Activated CD8-positive, alpha-beta T cell treated with anti-CD3 and anti-CD28 coated beads for 36 hours (primary cell): Measurements from ENCODE around the gene PCMTD2. TPM values are rescaled to one million over a fixed set of nuclear protein-coding genes. Genes with fewer than 3 reads are reported as not detected.

ENCODE experiments used
- ATAC-seq: fragments of 200-7000 bp; cut with Tn5 transposase; one replicate; pipeline ENCODE4 v1.10.0; 2021; ENCODE audit warnings: mild to moderate bottlenecking, moderate library complexity
- CTCF ChIA-PET: fragments of 350-600 bp; sonication (Branson Sonifier 250); formaldehyde crosslinking; loops from one replicate; lab custom pipeline; 2021; ENCODE audit warnings: antibody characterized with exemption; lab: Charles Lee
- POLR2A ChIA-PET: fragments of 350-600 bp; sonication (Branson Sonifier 250); formaldehyde crosslinking; loops from one replicate; lab custom pipeline; 2021; ENCODE audit warnings: antibody characterized with exemption; lab: Charles Lee
- DNase-seq: peaks from one replicate; pipeline ENCODE4 v3.0.0-alpha.2; 2020
- H3K27ac Mint-ChIP-seq: one replicate; pipeline ENCODE4 v1.8.0; 2021; ENCODE audit warnings: mild to moderate bottlenecking, mixed read lengths
- H3K27me3 Mint-ChIP-seq: one replicate; pipeline ENCODE4 v1.8.0; 2021; ENCODE audit warnings: mixed read lengths
- H3K36me3 Mint-ChIP-seq: one replicate; pipeline ENCODE4 v1.8.0; 2021; ENCODE audit warnings: low read depth, mixed read lengths
- H3K4me1 Mint-ChIP-seq: one replicate; pipeline ENCODE4 v1.8.0; 2021; ENCODE audit warnings: low read depth, mixed read lengths
- H3K4me3 Mint-ChIP-seq: one replicate; pipeline ENCODE4 v1.8.0; 2021; ENCODE audit warnings: mild to moderate bottlenecking, moderate library complexity, mixed read lengths
- H3K9me3 Mint-ChIP-seq: one replicate; pipeline ENCODE4 v1.8.0; 2021; ENCODE audit warnings: mixed read lengths
- CTCF ChIP-seq: fragments of 200-600 bp; IDR thresholded peaks from one replicate; pipeline ENCODE4 v1.8.0; 2022; ENCODE audit warnings: antibody characterized with exemption, mild to moderate bottlenecking
- intact Hi-C: fragments of 100-400 bp; cut with micrococcal nuclease; formaldehyde crosslinking; loops from one replicate; pipeline ENCODE4 v1.10.0; 2022
- total RNA-seq, 2 experiments: library from RNA; stranded (reverse); gene quantifications; one replicate each; pipeline ENCODE4 v1.2.3, GENCODE V29; 2021

Gene PCMTD2
- total RNA-seq, 2 experiments from 2014 or later = 26.0 to 28.6 TPM

GRCh38 chr20:64239449-64240242 is 15.9 kb upstream of the PCMTD2 start:
- H3K36me3 Mint-ChIP-seq = no peaks in the 10 kb centered on the region
- intact Hi-C loops = no loop called here
- DNase-seq (no peak), ATAC-seq (no peak)
- H3K4me1 Mint-ChIP-seq = no peaks in the 10 kb centered on the region
- H3K27me3 Mint-ChIP-seq = no peaks in the 10 kb centered on the region
- ChIA-PET CTCF (interaction anchor here (0.6 to 1.9 kb wide), 2 partner anchors 10 to 35 kb away, joined by 3 to 5 read pairs; no protein-coding TSS in a partner anchor), POLR2A (no interaction called here)
- H3K27ac Mint-ChIP-seq = no peak overlapping the region
- no peaks in the 10 kb centered on the region for H3K9me3 Mint-ChIP-seq
- H3K4me3 Mint-ChIP-seq = no peak overlapping the region
- no peak for TF ChIP-seq CTCF

GRCh38 chr20:64240243-64241015 is 15.1 kb upstream of the PCMTD2 start:
- no peak overlapping the region for H3K27ac Mint-ChIP-seq
- H3K9me3 Mint-ChIP-seq = no peaks in the 10 kb centered on the region
- H3K4me1 Mint-ChIP-seq = peaks cover 3% of the 10 kb centered on the region
- no peaks in the 10 kb centered on the region for H3K36me3 Mint-ChIP-seq
- ChIA-PET POLR2A (no interaction called here), CTCF (interaction anchor here (0.6 to 1.9 kb wide), 2 partner anchors 9 to 34 kb away, joined by 3 to 5 read pairs; no protein-coding TSS in a partner anchor)
- no peaks in the 10 kb centered on the region for H3K27me3 Mint-ChIP-seq
- intact Hi-C loops = no loop called here
- DNase-seq (no peak), ATAC-seq (no peak)
- no peak overlapping the region for H3K4me3 Mint-ChIP-seq
- TF ChIP-seq CTCF = no peak

GRCh38 chr20:64241061-64241460 is 14.5 kb upstream of the PCMTD2 start:
- peaks cover 3% of the 10 kb centered on the region for H3K4me1 Mint-ChIP-seq

GRCh38 chr20:64242003-64242796 is 13.3 kb upstream of the PCMTD2 start:
- H3K4me3 Mint-ChIP-seq = no peak overlapping the region
- DNase-seq = no peak
- no peaks in the 10 kb centered on the region for H3K9me3 Mint-ChIP-seq
- no peaks in the 10 kb centered on the region for H3K36me3 Mint-ChIP-seq
- no peak for ATAC-seq
- TF ChIP-seq CTCF = no peak
- peaks cover 1% of the 10 kb centered on the region for H3K27me3 Mint-ChIP-seq
- peaks cover 3% of the 10 kb centered on the region for H3K4me1 Mint-ChIP-seq
- ChIA-PET POLR2A (interaction anchor here (0.7 kb wide), 1 partner anchor 24 kb away, joined by 3 read pairs; no protein-coding TSS in a partner anchor), CTCF (interaction anchor here (0.6 kb wide), 1 partner anchor 132 kb away, joined by 3 read pairs; no protein-coding TSS in a partner anchor)
- intact Hi-C loops = no loop called here
- H3K27ac Mint-ChIP-seq = no peak overlapping the region

More at GRCh38 chr20:64241061-64241460, 14.5 kb upstream of the PCMTD2 start:
- DNase-seq (no peak), ATAC-seq (no peak)
- POLR2A ChIA-PET = no interaction called here
- CTCF ChIA-PET = interaction anchor here (1.9 kb wide), 1 partner anchor 8 kb away, joined by 5 read pairs; no protein-coding TSS in a partner anchor
- Mint-ChIP-seq H3K27ac (no peak overlapping the region), H3K9me3 (no peaks in the 10 kb centered on the region), H3K27me3 (no peaks in the 10 kb centered on the region), H3K36me3 (no peaks in the 10 kb centered on the region), H3K4me3 (no peak overlapping the region)
- no peak for TF ChIP-seq CTCF
- intact Hi-C loops = no loop called here
